ENCODE data around the gene KRTAP5-11.
"Not testable (repeated sequence)": the region's sequence is repeated elsewhere in the genome, so short reads cannot be mapped to it uniquely, and the experiment has no call there.

The KRTAP5-11 gene

DNA sequence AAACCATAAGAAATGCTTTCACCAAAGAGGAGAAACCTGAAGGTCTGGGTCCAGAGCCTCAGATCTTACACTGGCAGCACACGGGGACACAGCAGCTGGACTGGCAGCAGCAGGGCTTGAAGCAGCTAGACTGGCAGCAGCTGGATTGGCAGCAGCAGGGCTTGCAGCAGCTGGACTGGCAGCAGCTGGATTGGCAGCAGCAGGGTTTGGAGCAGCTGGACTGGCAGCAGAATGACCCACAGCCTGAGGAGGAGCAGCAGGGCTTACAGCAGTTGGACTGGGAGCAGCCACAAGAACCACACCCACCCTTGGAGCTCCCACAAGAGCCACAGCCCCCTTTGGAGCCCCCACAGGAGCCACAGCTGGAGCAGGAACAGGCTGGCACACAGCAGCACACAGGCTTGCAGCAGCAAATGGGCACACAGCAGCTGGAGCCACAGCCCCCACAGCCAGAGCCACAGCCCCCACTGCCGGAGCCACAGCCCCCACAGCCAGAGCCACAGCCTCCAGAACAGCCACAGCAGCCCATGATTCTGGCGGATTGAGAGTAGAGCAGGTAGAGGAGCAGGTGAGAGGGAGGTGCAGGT is at the start of gene KRTAP5-11:
Gene KRTAP5-11, minus strand, starts transcription at position 567 of the 587 bp plus-strand sequence. Its CDS starts 38 bp downstream, at position 529.
- DNase-seq, result no peak

GRCh38 chr11:71631551-71631950 is 48.9 kb upstream of the KRTAP5-11 start:
- not testable (repeated sequence) for DNase-seq

DNA sequence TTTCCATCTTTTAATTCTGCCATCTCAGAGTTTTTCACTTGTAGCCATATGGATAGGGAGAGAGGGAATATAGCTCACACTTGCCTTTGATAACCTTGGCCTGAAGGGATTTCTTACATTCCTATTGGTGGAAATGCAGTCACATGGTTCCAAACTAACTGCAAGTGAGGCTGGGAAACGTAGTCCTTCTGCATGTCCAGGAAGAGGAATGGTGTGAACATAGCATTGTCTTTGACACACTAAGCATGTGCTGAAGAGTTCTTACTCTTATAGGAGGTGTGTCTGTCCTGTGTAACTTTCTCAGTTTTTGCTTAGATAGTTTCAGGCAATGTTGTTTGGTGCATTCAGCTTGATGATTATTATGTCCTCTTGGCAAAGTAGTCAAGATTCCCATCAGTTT is 47.4 kb upstream of the KRTAP5-11 start:
- not testable (repeated sequence) for DNase-seq

DNA sequence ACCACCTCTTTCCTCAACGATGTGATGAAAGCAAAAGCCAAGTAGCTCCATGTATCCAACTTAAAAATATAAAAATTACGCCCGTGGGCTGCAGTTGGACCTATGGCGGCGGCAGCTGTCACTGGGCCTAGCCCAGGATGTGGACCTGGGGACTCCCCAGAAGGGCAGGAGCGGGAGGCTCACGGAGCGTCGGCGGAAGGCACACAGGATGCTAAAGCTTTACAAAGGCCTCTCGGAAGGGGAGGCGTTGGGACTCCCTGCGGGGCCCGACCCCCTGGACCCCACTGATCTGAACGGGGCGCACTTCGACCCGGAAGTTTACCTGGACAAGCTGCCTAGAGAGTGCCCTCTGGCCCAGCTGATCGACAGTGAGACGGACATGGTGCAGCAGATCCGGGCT is 46.3 kb upstream of the KRTAP5-11 start:
- DNase-seq, result not testable (repeated sequence)

DNA sequence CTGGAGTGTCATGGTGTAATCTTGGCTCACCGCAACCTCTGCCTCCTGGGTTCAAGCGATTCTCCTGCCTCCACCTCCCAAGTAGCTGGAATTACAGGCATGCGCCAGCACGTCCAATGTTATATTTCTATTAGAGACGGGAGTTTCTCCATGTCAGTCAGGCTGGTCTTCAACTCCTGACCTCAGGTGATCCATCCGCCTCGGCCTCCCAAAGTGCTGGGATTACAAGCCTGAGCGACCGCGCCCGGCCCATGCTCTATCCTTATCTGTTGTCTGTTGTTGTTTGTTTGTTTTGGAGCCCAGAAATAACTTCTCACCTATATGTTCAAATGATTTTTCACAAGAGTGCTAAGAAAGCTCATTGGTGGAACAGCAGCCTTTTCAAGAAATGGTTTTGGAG is 40.6 kb upstream of the KRTAP5-11 start:
- not testable (repeated sequence) for DNase-seq

GRCh38 chr11:71622561-71622960 is 39.9 kb upstream of the KRTAP5-11 start:
- DNase-seq, result not testable (repeated sequence)

- DNase-seq, result not testable (repeated sequence)
Observed at GRCh38 chr11:71615003-71615402, 32.3 kb upstream of the KRTAP5-11 start.

DNA sequence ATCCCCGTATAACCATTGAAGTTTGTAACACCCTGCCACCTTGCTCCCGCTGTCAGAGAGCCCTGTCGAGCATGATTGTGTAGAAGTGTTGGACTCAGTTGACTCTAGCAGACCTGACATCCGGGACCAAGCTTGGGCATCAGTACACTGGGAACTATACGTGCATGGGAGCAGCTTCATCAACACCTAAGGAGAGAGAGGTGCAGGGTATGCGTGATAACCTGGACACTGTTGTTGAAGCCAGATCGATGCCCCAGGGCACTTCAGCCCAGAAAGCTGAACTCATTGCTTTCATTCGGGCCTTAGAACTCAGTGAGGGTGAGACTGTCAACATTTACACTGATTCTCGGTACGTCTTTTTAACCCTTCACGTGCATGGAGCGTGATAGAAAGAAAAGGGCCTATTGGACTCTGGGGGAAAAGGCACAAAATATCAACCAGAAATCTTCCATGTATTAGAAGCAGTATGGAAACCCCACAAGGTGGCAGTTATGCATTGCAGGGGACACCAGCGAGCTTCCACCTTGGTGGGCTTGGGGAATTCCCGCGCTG is 31.8 kb upstream of the KRTAP5-11 start:
- not testable (repeated sequence) for DNase-seq

DNA sequence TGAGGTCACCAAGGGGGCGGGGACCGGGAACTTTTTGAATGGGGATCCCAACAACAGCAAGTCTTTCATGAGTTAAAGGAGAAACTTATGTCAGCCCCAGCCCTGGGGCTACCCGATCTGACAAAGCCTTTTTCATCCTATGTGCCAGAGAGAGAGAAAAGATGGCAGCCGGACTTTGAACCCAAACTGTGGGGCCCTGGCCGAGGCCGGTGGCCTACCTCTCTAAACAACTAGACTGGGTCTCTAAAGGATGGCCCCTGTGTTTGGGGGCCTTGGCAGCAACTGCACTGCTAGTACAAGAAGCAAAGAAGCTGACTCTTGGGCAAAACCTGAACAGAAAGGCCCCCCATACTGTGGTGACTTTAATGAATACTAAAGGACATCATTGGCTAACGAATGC is 31.3 kb upstream of the KRTAP5-11 start:
- not testable (repeated sequence) for DNase-seq

GRCh38 chr11:71611218-71611910 is 28.7 kb upstream of the KRTAP5-11 start:
- DNase-seq, result not testable (repeated sequence)

GRCh38 chr11:71608272-71608671 is 25.6 kb upstream of the KRTAP5-11 start:
- not testable (repeated sequence) for DNase-seq

DNA sequence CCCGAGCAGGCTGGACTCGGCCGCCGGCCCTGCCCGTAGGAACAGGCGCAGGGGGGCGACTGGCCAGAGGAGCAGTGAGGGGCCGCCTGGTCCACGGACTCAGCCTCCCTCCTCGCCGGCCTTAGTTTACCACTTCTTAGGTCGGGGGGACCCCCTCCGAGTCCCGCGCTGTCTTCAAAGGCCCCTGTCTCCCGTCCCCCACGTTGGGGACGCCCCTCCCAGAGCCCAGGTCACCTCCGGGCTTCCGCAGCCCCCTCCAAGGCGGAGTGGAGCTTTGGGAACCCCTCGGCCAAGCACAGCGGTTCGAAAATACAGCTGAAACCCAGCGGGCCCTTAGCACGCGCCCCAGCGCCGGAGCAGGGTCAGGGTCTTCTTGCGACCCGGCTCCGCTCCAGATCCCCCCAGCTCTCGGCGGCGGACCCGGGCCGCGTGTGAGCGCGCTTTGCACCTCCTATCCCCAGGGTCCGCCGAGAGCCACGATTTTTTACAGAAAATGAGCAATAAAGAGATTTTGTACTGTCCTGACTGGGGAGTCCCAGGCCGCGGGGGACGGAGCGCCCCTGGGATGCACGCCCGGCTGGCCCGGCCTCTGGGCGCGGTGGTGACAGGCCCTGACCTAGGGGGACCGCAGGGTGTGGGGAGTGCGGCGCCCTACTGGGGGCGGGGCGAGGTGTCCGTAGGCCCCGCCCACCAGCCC is 25.0 kb upstream of the KRTAP5-11 start:
- not testable (repeated sequence) for DNase-seq

DNA sequence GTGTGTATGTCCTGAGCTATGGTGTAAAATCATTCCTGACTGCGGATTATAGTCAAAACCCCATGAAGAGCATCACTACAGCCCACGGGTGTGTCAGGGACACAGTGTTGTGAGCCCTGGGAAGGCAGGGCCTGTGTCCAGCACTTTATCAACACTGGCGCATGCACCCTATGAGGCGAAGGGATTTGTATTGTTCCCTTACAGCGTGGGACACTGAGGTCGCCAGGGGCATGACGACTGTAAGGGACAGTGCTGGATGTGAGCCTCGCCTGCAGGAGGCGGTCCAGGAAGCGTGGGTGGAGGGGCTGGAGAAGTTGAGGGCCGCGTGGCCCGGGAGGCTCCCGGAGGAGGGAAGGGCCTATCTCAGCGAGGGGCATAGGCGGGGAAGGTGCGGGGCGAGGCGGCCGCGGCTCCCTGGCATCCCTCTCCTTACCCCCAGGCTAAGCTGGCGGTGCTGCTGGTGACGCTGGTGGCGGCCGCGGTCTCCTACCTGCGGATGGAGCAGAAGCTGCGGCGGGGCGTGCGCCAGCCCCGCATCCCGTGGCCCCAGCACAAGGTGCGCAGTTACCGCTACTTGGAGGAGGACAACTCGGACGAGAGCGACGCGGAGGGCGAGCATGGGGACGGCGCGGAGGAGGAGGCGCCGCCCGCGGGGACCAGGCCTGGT is 24.3 kb upstream of the KRTAP5-11 start:
- not testable (repeated sequence) for DNase-seq

DNA sequence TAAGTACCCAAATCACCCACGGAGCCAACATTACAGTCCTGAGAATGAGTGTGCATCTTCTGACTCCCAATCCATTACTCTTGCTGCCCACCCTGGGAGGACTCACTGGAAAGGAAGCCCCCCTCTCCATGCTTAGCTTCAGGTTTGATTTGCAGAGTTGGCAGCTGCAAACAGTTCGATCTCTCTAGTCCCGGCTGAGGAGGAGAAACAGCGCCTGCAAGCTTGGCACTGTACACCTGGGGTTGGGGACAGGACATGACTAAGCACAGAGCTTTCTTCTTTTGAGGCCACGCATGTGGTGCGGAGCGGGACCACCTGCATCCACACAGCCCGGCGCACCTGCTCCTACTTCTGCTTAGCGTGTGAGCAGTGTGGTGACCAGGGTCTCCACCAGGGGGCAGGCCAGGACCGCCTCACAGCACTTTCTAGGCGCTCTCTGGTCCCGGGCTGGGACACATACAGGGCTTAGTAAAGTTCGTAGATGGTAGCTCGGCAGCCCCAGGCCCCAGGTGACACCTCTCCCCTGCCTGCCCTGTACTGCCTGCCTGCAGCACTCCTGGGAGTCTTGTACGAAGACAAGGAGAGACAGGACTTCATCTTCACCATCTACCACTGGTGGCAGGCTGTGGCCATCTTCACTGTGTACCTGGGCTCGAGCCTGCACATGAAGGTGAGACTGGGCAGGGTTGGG is 22.3 kb upstream of the KRTAP5-11 start:
- DNase-seq, result not testable (repeated sequence)

- DNase-seq, result not testable (repeated sequence)
Observed at GRCh38 chr11:71603221-71603620, 20.5 kb upstream of the KRTAP5-11 start.

GRCh38 chr11:71589546-71589920 is 6.9 kb upstream of the KRTAP5-11 start:
- DNase-seq, result not testable (repeated sequence)

DNA sequence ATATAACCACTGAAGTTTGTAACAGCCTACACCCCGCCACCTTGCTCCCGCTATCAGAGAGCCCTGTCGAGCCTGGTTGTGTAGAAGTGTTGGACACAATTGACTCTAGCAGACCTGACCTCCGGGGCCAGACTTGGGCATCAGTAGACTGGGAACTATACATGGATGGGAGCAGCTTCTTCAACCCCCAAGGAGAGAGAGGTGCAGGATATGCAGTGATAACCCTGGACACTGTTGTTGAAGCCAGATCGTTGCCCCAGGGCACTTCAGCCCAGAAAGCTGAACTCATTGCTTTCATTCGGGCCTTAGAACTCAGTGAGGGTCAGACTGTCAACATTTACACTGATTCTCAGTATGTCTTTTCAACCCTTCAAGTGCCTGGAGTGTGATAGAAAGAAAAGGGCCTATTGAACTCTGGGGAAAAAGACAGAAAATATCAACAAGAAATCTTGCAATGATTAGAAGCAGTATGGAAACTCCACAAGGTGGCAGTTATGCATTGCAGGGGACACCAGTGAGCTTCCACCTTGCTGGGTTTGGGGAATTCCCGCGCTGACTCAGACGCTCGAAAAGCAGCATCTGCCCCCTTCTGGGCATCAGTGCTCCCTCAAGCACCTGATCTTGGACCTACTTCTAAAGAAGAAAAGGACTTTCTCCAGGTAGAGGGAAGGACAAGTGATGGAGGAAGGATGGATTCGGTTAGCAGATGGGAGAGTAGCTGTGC is 6.3 kb upstream of the KRTAP5-11 start:
- peak in 1 of 4 experiments; percentile 28 for DNase-seq

GRCh38 chr11:71588314-71588713 is 5.6 kb upstream of the KRTAP5-11 start:
- not testable (repeated sequence) for DNase-seq

DNA sequence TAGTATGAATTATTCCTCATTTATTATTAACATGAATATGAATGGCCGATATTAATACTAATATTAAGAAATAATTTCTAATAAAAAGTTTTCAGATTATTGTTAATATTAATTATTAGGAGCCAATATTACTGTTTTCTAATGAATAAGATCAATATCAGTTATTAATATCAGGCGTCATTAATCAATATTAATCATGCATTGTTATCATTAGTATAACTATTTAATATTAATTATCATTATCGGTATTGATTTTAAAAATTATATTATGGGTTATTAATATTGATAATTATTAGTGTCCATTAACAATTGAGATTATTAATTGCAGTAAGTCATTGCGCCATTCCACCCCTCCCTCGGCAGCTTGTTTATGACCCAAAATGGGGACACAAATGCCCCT is 3.0 kb upstream of the KRTAP5-11 start:
- not testable (repeated sequence) for DNase-seq

DNA sequence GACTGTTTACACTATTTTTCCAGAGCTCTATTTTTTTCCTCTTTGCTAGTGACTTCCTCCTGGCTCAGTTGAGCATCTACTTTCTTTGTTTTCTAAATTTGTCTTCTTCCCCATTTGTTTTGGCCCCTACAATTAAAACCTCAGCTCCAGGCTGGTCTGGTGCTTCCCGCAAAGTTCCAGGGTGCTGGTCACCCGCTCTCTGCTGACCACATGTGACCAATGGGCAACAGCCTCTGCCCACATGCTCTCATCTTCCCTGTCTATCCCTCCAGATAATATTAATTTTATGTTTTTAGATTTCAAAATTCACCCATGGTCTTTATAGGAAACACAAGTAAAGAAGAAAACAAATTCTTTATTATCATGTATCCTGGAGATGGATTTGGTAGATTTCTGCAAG is 294 bp upstream of the KRTAP5-11 start:
- DNase-seq, result not testable (repeated sequence)

- DNase-seq, result no peak
Observed at GRCh38 chr11:71581826-71582225, 849 bp downstream of the KRTAP5-11 start.
